ENCODE data around the gene TEX50.
"Not testable (repeated sequence)": the region's sequence is repeated elsewhere in the genome, so short reads cannot be mapped to it uniquely, and the experiment has no call there.

The TEX50 gene

GRCh38 chr1:173635116-173635515 is at the start of gene TEX50:
TEX50 (plus strand) TSS chr1:173635338; CDS start chr1:173635522, 184 bp downstream.
- DNase-seq (ENCODE audit: low read depth) = no peak

GRCh38 chr1:173590557-173590956 is 44.6 kb upstream of the TEX50 start:
- DNase-seq (ENCODE audit: low read depth) = no peak

GRCh38 chr1:173591138-173591537 is 44.0 kb upstream of the TEX50 start:
- not testable (repeated sequence) for DNase-seq (ENCODE audit: low read depth)

GRCh38 chr1:173596097-173596825 is 38.9 kb upstream of the TEX50 start:
- DNase-seq (ENCODE audit: low read depth) = no peak

GRCh38 chr1:173601588-173601987 is 33.5 kb upstream of the TEX50 start:
- DNase-seq (ENCODE audit: low read depth) = no peak

GRCh38 chr1:173603056-173603591 is 32.0 kb upstream of the TEX50 start, which contains the start of gene SLC9C2:
SLC9C2 (minus strand) TSS chr1:173603072; CDS start chr1:173601776, 1,296 bp downstream.
- no peak for DNase-seq (ENCODE audit: low read depth)

- no peak for DNase-seq (ENCODE audit: low read depth)
These were observed 26.5 kb upstream of the TEX50 start for GRCh38 chr1:173608503-173609216.

GRCh38 chr1:173613086-173613485 is 22.1 kb upstream of the TEX50 start:
- DNase-seq (ENCODE audit: low read depth) = not testable (repeated sequence)

GRCh38 chr1:173616859-173617258 is 18.3 kb upstream of the TEX50 start:
- DNase-seq (ENCODE audit: low read depth) = no peak

- DNase-seq (ENCODE audit: low read depth) = no peak
These were observed 7.9 kb upstream of the TEX50 start for GRCh38 chr1:173627269-173627668.

GRCh38 chr1:173628888-173629287 is 6.2 kb upstream of the TEX50 start:
- no peak for DNase-seq (ENCODE audit: low read depth)

GRCh38 chr1:173637236-173638042 is 2.3 kb downstream of the TEX50 start:
- DNase-seq (ENCODE audit: low read depth) = not testable (repeated sequence)

GRCh38 chr1:173638043-173639021 is 3.2 kb downstream of the TEX50 start:
- DNase-seq (ENCODE audit: low read depth) = no peak

- DNase-seq (ENCODE audit: low read depth) = no peak
These were observed 4.0 kb downstream of the TEX50 start for GRCh38 chr1:173639102-173639501.

GRCh38 chr1:173642450-173643139 is 7.5 kb downstream of the TEX50 start:
- DNase-seq (ENCODE audit: low read depth) = not testable (repeated sequence)

GRCh38 chr1:173646656-173647055 is 11.5 kb downstream of the TEX50 start:
- no peak for DNase-seq (ENCODE audit: low read depth)

GRCh38 chr1:173648880-173649605 is 13.9 kb downstream of the TEX50 start:
- no peak for DNase-seq (ENCODE audit: low read depth)

GRCh38 chr1:173660306-173660705 is 25.2 kb downstream of the TEX50 start:
- DNase-seq (ENCODE audit: low read depth) = no peak

GRCh38 chr1:173661271-173661670 is 26.1 kb downstream of the TEX50 start:
- no peak for DNase-seq (ENCODE audit: low read depth)

- no peak for DNase-seq (ENCODE audit: low read depth)
These were observed 26.6 kb downstream of the TEX50 start for GRCh38 chr1:173661763-173662162.
